Activated naive CD4-positive, alpha-beta T cell (primary cell): ENCODE measurements around the gene ACSM6.

Source experiments
- DNase-seq, 4 experiments: peaks; one replicate each; lab custom pipeline; 2025; lab: John Stamatoyannopoulos, UW

ACSM6 gene

GRCh38 chr10:95268438-95268837, 74.4 kb downstream of the ACSM6 start:
- DNase-seq = no peak

GRCh38 chr10:95273393-95274312, 79.6 kb downstream of the ACSM6 start:
- DNase-seq = no peak

- DNase-seq = no peak
These were observed 81.8 kb downstream of the ACSM6 start for GRCh38 chr10:95275726-95276366.

- DNase-seq = no peak
These were observed 82.5 kb downstream of the ACSM6 start for GRCh38 chr10:95276367-95277200.

- DNase-seq = no peak
These were observed 83.1 kb downstream of the ACSM6 start for GRCh38 chr10:95277201-95277570.

- no peak for DNase-seq
These were observed 83.6 kb downstream of the ACSM6 start for GRCh38 chr10:95277614-95278013.
